MCF 10A (cell line): ENCODE results near the gene NDUFA5. TPM values are rescaled to one million over a fixed set of nuclear protein-coding genes. Genes with fewer than 3 reads are reported as not detected.
A peak's percentile ranks its signal among the peaks of the same experiment; 100 is the strongest.

Source experiments
- BruUV-seq: library from RNA; stranded (reverse); fragments of 400-500 nt; replicated peaks from 2 replicates; lab custom pipeline; 2021; lab: Mats Ljungman, UMichigan
- CTCF ChIA-PET: fragments of 300-600 bp; sonication (Branson Sonifier 250); formaldehyde crosslinking; extraction: SDS; loops from one replicate; lab custom pipeline; 2021; ENCODE audit warnings: antibody characterized with exemption, inconsistent platforms; lab: Yijun Ruan, JAX
- POLR2A ChIA-PET: fragments of 300-600, 350-650 bp; sonication (Branson Sonifier 250); formaldehyde crosslinking; extraction: SDS; loops from one replicate; lab custom pipeline; 2020; ENCODE audit warnings: antibody characterized with exemption, inconsistent platforms; lab: Yijun Ruan, JAX
- DNase-seq: peaks from one replicate; pipeline ENCODE4 v3.0.0-alpha.2; 2018; ENCODE audit not compliant: unreplicated experiment
- H3K27ac Mint-ChIP-seq: one replicate; pipeline ENCODE4 v1.8.0; 2022; ENCODE audit warnings: mild to moderate bottlenecking, low read depth, mixed read lengths; ENCODE audit not compliant: unreplicated experiment
- H3K27me3 Mint-ChIP-seq: one replicate; pipeline ENCODE4 v1.8.0; 2022; ENCODE audit warnings: mixed read lengths; ENCODE audit not compliant: insufficient read depth, unreplicated experiment
- H3K36me3 Mint-ChIP-seq: one replicate; pipeline ENCODE4 v1.8.0; 2022; ENCODE audit warnings: mild to moderate bottlenecking, moderate library complexity, mixed read lengths; ENCODE audit not compliant: insufficient read depth, unreplicated experiment
- H3K4me1 Mint-ChIP-seq: one replicate; pipeline ENCODE4 v1.8.0; 2022; ENCODE audit warnings: mixed read lengths; ENCODE audit not compliant: insufficient read depth, unreplicated experiment
- H3K4me3 Mint-ChIP-seq: one replicate; pipeline ENCODE4 v1.8.0; 2022; ENCODE audit warnings: mild to moderate bottlenecking, moderate library complexity, mixed read lengths; ENCODE audit not compliant: unreplicated experiment
- H3K9me3 Mint-ChIP-seq: one replicate; pipeline ENCODE4 v1.8.0; 2022; ENCODE audit warnings: mixed read lengths; ENCODE audit not compliant: unreplicated experiment
- intact Hi-C: fragments of 100-400 bp; cut with micrococcal nuclease; formaldehyde crosslinking; loops from 2 replicates; pipeline ENCODE4 v1.14.1; 2022
- total RNA-seq: library from RNA; stranded (reverse); gene quantifications from 2 replicates; pipeline ENCODE4 v1.2.3, GENCODE V29; 2022
- TF ChIP-seq, protein P1 (sequence below): fragments of 200-600 bp; IDR thresholded peaks from one replicate; pipeline ENCODE4 v1.8.0; 2022; ENCODE audit warnings: antibody characterized with exemption, mild to moderate bottlenecking; ENCODE audit not compliant: unreplicated experiment

The NDUFA5 gene
- total RNA-seq, 1 experiment from 2014 or later: 71.9 TPM

DNA sequence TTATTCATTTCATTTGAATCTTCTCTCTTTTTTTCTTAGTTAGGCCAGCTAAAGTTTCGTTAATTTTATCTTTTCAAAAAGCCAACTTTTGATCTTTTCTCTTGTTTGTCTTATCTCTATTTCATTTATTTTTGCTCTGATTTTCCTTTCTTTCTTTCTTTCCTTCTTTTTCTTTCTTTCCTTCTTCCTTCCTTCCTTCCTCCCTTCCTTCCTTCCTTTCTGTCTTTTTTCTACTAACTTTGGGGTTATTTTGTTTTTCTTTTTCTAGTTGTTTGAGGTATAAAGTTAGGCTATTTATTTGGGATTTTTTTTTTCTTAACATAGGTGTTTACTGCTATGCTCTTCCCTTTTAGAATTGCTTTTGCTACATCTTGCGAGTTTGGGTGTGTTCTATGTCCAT is 30.8 kb upstream of the NDUFA5 start:
- Mint-ChIP-seq H3K4me1 (no peaks in the 10 kb centered on the region), H3K9me3 (no peaks in the 10 kb centered on the region), H3K27ac (no peak overlapping the region), H3K4me3 (no peak overlapping the region), H3K36me3 (no peaks in the 10 kb centered on the region), H3K27me3 (no peaks in the 10 kb centered on the region)
- no peak for DNase-seq
- intact Hi-C loops: no loop called here
- TF ChIP-seq, protein P1, sequence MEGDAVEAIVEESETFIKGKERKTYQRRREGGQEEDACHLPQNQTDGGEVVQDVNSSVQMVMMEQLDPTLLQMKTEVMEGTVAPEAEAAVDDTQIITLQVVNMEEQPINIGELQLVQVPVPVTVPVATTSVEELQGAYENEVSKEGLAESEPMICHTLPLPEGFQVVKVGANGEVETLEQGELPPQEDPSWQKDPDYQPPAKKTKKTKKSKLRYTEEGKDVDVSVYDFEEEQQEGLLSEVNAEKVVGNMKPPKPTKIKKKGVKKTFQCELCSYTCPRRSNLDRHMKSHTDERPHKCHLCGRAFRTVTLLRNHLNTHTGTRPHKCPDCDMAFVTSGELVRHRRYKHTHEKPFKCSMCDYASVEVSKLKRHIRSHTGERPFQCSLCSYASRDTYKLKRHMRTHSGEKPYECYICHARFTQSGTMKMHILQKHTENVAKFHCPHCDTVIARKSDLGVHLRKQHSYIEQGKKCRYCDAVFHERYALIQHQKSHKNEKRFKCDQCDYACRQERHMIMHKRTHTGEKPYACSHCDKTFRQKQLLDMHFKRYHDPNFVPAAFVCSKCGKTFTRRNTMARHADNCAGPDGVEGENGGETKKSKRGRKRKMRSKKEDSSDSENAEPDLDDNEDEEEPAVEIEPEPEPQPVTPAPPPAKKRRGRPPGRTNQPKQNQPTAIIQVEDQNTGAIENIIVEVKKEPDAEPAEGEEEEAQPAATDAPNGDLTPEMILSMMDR: no peak
- CTCF ChIA-PET: no interaction called here
- BruUV-seq: no TSS peak
- POLR2A ChIA-PET: interaction anchor here (0.6 kb wide), 1 partner anchor 30 kb away, joined by 3 read pairs; the partner anchor contains the start of gene NDUFA5

- TF ChIP-seq, protein P1: no peak
- intact Hi-C loops: loop anchor here (5.0 kb wide), 1 partner anchor 213 kb away; no protein-coding TSS in a partner anchor
- Mint-ChIP-seq H3K27ac (no peak overlapping the region), H3K27me3 (no peaks in the 10 kb centered on the region), H3K4me3 (no peak overlapping the region), H3K9me3 (no peaks in the 10 kb centered on the region), H3K36me3 (no peaks in the 10 kb centered on the region), H3K4me1 (no peaks in the 10 kb centered on the region)
- no peak for DNase-seq
- CTCF ChIA-PET: interaction anchor here (1.0 to 4.4 kb wide), 3 partner anchors 11 to 288 kb away, joined by 4 to 22 read pairs (median 4); no protein-coding TSS in a partner anchor
- no TSS peak for BruUV-seq
- POLR2A ChIA-PET: no interaction called here
Observed at GRCh38 chr7:123583821-123584220, 26.2 kb upstream of the NDUFA5 start.

- no peaks in the 10 kb centered on the region for H3K27me3 Mint-ChIP-seq
- ChIA-PET CTCF (interaction anchor here (0.5 to 4.4 kb wide), 35 partner anchors 10 to 520 kb away, joined by 3 to 22 read pairs (median 4); partner anchors contain the start of genes ASB15 and NDUFA5), POLR2A (interaction anchor here (1.0 to 1.1 kb wide), 2 partner anchors 22 to 24 kb away, joined by 3 read pairs; partner anchors contain the start of gene NDUFA5)
- H3K4me3 Mint-ChIP-seq: no peak overlapping the region
- TF ChIP-seq, protein P1: no peak
- H3K9me3 Mint-ChIP-seq: no peaks in the 10 kb centered on the region
- H3K4me1 Mint-ChIP-seq: no peaks in the 10 kb centered on the region
- no peaks in the 10 kb centered on the region for H3K36me3 Mint-ChIP-seq
- intact Hi-C loops: loop anchor here (1.0 to 5.0 kb wide), 6 partner anchors 54 to 291 kb away; no protein-coding TSS in a partner anchor
- BruUV-seq: no TSS peak
- no peak overlapping the region for H3K27ac Mint-ChIP-seq
- no peak for DNase-seq
Observed at GRCh38 chr7:123581162-123581459, 23.5 kb upstream of the NDUFA5 start.

DNA sequence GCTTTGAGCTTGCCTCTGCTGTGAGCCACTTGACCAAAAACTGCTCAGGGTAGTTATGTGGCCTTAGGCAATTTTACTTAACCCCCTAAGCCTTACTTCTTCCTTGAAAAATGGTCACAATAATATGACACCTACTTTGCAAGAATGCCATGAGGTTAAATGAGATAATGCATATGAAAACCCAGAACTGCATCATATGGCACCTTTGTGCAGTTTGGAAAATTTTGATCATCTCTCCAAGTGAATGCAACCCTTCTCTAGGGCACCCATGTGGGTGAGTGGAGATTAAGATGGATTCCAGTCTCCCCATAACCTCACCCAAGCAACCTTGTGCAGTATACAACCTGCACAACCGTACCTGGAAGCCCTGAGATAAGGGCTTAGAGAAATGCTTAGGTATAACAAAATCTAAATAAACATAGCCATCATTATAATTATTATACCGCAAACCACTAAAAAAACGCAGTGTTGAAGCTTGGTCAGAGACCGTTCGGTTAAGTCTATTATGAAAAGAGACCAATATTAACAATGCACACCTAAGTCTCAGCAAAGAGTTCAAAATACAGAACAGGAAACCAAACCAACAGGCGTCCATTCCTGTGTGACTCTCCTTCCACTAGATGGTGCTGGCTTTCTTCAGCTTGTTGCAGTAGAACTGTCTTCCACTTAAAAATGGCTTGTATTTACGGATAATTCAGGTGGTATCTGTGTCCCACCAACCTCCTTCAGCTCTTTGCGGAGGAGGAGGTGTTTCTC is 23.0 kb upstream of the NDUFA5 start:
- no TSS peak for BruUV-seq
- Mint-ChIP-seq H3K9me3 (no peaks in the 10 kb centered on the region), H3K27ac (no peak overlapping the region), H3K36me3 (no peaks in the 10 kb centered on the region), H3K27me3 (no peaks in the 10 kb centered on the region), H3K4me1 (no peaks in the 10 kb centered on the region), H3K4me3 (no peak overlapping the region)
- ChIA-PET POLR2A (interaction anchor here (1.0 kb wide), 1 partner anchor 23 kb away, joined by 3 read pairs; the partner anchor contains the start of gene NDUFA5), CTCF (interaction anchor here (0.5 to 4.4 kb wide), 35 partner anchors 10 to 520 kb away, joined by 3 to 22 read pairs (median 4); partner anchors contain the start of genes ASB15 and NDUFA5)
- intact Hi-C loops: loop anchor here (1.0 to 5.0 kb wide), 6 partner anchors 54 to 292 kb away; no protein-coding TSS in a partner anchor
- TF ChIP-seq, protein P1: peak; percentile 66
- DNase-seq: peak; percentile 68
